ENCODE measurements around the gene LYZL4.

The LYZL4 gene

GRCh38 chr3:42412526-42413155, 2.2 kb upstream of the LYZL4 start:
- no peak overlapping the region for H3K9ac ChIP-seq (ENCODE audit: low read length)
- H3K4me3 ChIP-seq (ENCODE audit: low read length), result no peak overlapping the region
- H3K36me3 ChIP-seq (replicated peaks; ENCODE audit: low read depth, low read length), result no peaks in the 10 kb centered on the region
- no peak for TF ChIP-seq EZH2phosphoT487 (IDR thresholded peaks at IDR 0.05; ENCODE audit: low read depth)
- TF ChIP-seq CTCF (IDR thresholded peaks at IDR 0.05; ENCODE audit: low read depth, low read length), result no peak
- H3K9me3 ChIP-seq (ENCODE audit: insufficient read depth, low read length), result no peaks in the 10 kb centered on the region
- no peak overlapping the region for H3K4me2 ChIP-seq (ENCODE audit: low read length)
- H3K4me1 ChIP-seq (ENCODE audit: low read length), result no peaks in the 10 kb centered on the region
- H3K79me2 ChIP-seq (ENCODE audit: low read length), result no peaks in the 10 kb centered on the region
- H3K27me3 ChIP-seq (ENCODE audit: low read depth, low read length), result peaks cover 34% of the 10 kb centered on the region
- H2AFZ ChIP-seq (ENCODE audit: low read depth, low read length), result no peak overlapping the region
- no peak overlapping the region for H3K27ac ChIP-seq (ENCODE audit: low read length)
- H4K20me1 ChIP-seq (ENCODE audit: insufficient read depth, low read length), result no peaks in the 10 kb centered on the region

GRCh38 chr3:42411429-42411828, 1.0 kb upstream of the LYZL4 start:
- TF ChIP-seq EZH2phosphoT487 (IDR thresholded peaks at IDR 0.05; ENCODE audit: low read depth) (no peak), CTCF (IDR thresholded peaks at IDR 0.05; ENCODE audit: low read depth, low read length) (no peak)
- no peak overlapping the region for H3K4me3 ChIP-seq (ENCODE audit: low read length)
- H3K36me3 ChIP-seq (replicated peaks; ENCODE audit: low read depth, low read length), result no peaks in the 10 kb centered on the region
- H4K20me1 ChIP-seq (ENCODE audit: insufficient read depth, low read length), result no peaks in the 10 kb centered on the region
- H3K79me2 ChIP-seq (ENCODE audit: low read length), result no peaks in the 10 kb centered on the region
- H3K9me3 ChIP-seq (ENCODE audit: insufficient read depth, low read length), result no peaks in the 10 kb centered on the region
- H3K9ac ChIP-seq (ENCODE audit: low read length), result no peak overlapping the region
- no peak overlapping the region for H2AFZ ChIP-seq (ENCODE audit: low read depth, low read length)
- no peak overlapping the region for H3K4me2 ChIP-seq (ENCODE audit: low read length)
- H3K4me1 ChIP-seq (ENCODE audit: low read length), result no peaks in the 10 kb centered on the region
- H3K27ac ChIP-seq (ENCODE audit: low read length), result no peak overlapping the region
- H3K27me3 ChIP-seq (ENCODE audit: low read depth, low read length), result peaks cover 34% of the 10 kb centered on the region

GRCh38 chr3:42408156-42408555, 2.3 kb downstream of the LYZL4 start:
- Histone ChIP-seq H3K4me3 (ENCODE audit: low read length) (no peak overlapping the region), H3K4me2 (ENCODE audit: low read length) (no peak overlapping the region)

More at GRCh38 chr3:42408156-42408555, 2.3 kb downstream of the LYZL4 start:
- Histone ChIP-seq H3K9ac (ENCODE audit: low read length) (no peak overlapping the region), H3K36me3 (replicated peaks; ENCODE audit: low read depth, low read length) (no peaks in the 10 kb centered on the region), H4K20me1 (ENCODE audit: insufficient read depth, low read length) (no peaks in the 10 kb centered on the region), H3K79me2 (ENCODE audit: low read length) (no peaks in the 10 kb centered on the region), H3K4me1 (ENCODE audit: low read length) (no peaks in the 10 kb centered on the region), H3K27me3 (ENCODE audit: low read depth, low read length) (peaks cover 16% of the 10 kb centered on the region), H2AFZ (ENCODE audit: low read depth, low read length) (no peak overlapping the region), H3K27ac (ENCODE audit: low read length) (no peak overlapping the region), H3K9me3 (ENCODE audit: insufficient read depth, low read length) (no peaks in the 10 kb centered on the region)
- TF ChIP-seq CTCF (IDR thresholded peaks at IDR 0.05; ENCODE audit: low read depth, low read length), result no peak
- no peak for TF ChIP-seq EZH2phosphoT487 (IDR thresholded peaks at IDR 0.05; ENCODE audit: low read depth)

All from OCI-LY3 (cell line).